BE2C (cell line): ENCODE data around the gene PRSS38.
A peak's percentile ranks its signal among the peaks of the same experiment; 100 is the strongest.

ENCODE experiments used
- DNase-seq: peaks from one replicate; pipeline ENCODE4 v3.0.0-alpha.2; 2020
- H3K27me3 ChIP-seq: fragments of 250-450 bp; sonication (Bioruptor Pico); 2 replicates; pipeline ENCODE4 v1.5.1; 2020; ENCODE audit warnings: mild to moderate bottlenecking
- H3K36me3 ChIP-seq: fragments of 250-450 bp; sonication (Bioruptor Pico); 2 replicates; pipeline ENCODE4 v1.5.1; 2020; ENCODE audit warnings: mild to moderate bottlenecking
- H3K4me1 ChIP-seq: fragments of 250-450 bp; sonication (Bioruptor Pico); 2 replicates; pipeline ENCODE4 v1.5.1; 2020
- H3K4me3 ChIP-seq: 2 replicates; pipeline ENCODE4 v1.5.1; 2011; ENCODE audit warnings: low read depth, low read length
- H3K9me3 ChIP-seq: fragments of 250-450 bp; sonication (Bioruptor Pico); 2 replicates; pipeline ENCODE4 v1.5.1; 2020
- CTCF ChIP-seq: IDR thresholded peaks from 2 replicates; pipeline ENCODE4 v1.5.1; 2012; ENCODE audit warnings: mild to moderate bottlenecking, low read depth, low read length

The PRSS38 gene

GRCh38 chr1:227787513-227788270, 27.8 kb upstream of the PRSS38 start:
- H3K9me3 ChIP-seq, result no peaks in the 10 kb centered on the region
- no peak for TF ChIP-seq CTCF
- peak overlapping the region; percentile 47 for H3K4me3 ChIP-seq
- no peaks in the 10 kb centered on the region for H3K4me1 ChIP-seq
- H3K36me3 ChIP-seq, result no peaks in the 10 kb centered on the region
- peak; percentile 96 for DNase-seq
- H3K27me3 ChIP-seq, result no peaks in the 10 kb centered on the region

GRCh38 chr1:227788271-227789083, 27.0 kb upstream of the PRSS38 start:
- peak; percentile 88 for DNase-seq
- TF ChIP-seq CTCF, result no peak
- Histone ChIP-seq H3K27me3 (no peaks in the 10 kb centered on the region), H3K4me3 (peak overlapping the region; percentile 57), H3K4me1 (no peaks in the 10 kb centered on the region), H3K9me3 (no peaks in the 10 kb centered on the region), H3K36me3 (no peaks in the 10 kb centered on the region)

GRCh38 chr1:227789084-227790033, 26.1 kb upstream of the PRSS38 start:
- Histone ChIP-seq H3K4me1 (no peaks in the 10 kb centered on the region; the same call in 1 of the 2 replicates), H3K9me3 (no peaks in the 10 kb centered on the region), H3K4me3 (peak overlapping the region; percentile 57), H3K36me3 (no peaks in the 10 kb centered on the region), H3K27me3 (no peaks in the 10 kb centered on the region)
- DNase-seq, result peak; percentile 41
- TF ChIP-seq CTCF, result no peak

GRCh38 chr1:227790034-227790400, 25.5 kb upstream of the PRSS38 start:
- TF ChIP-seq CTCF, result no peak
- Histone ChIP-seq H3K4me3 (no peak overlapping the region), H3K4me1 (no peaks in the 10 kb centered on the region; the same call in 1 of the 2 replicates), H3K36me3 (no peaks in the 10 kb centered on the region), H3K27me3 (no peaks in the 10 kb centered on the region), H3K9me3 (no peaks in the 10 kb centered on the region)
- no peak for DNase-seq

GRCh38 chr1:227790868-227791267, 24.6 kb upstream of the PRSS38 start:
- no peak for DNase-seq
- H3K4me3 ChIP-seq, result no peak overlapping the region

More at GRCh38 chr1:227790868-227791267, 24.6 kb upstream of the PRSS38 start:
- no peaks in the 10 kb centered on the region for H3K27me3 ChIP-seq
- H3K9me3 ChIP-seq, result no peaks in the 10 kb centered on the region
- no peak for TF ChIP-seq CTCF
- no peaks in the 10 kb centered on the region; the same call in 1 of the 2 replicates for H3K4me1 ChIP-seq
- no peaks in the 10 kb centered on the region for H3K36me3 ChIP-seq
